Measurements from ENCODE around the gene SART3. TPM values are rescaled to one million over a fixed set of nuclear protein-coding genes. Genes with fewer than 3 reads are reported as not detected.

The SART3 gene
- total and polyA plus RNA-seq, 2 of the 13 experiments (the other 11 are each of a cell fraction or from before 2014, with no cell fraction given) = 16.1 to 69.9 TPM

DNA sequence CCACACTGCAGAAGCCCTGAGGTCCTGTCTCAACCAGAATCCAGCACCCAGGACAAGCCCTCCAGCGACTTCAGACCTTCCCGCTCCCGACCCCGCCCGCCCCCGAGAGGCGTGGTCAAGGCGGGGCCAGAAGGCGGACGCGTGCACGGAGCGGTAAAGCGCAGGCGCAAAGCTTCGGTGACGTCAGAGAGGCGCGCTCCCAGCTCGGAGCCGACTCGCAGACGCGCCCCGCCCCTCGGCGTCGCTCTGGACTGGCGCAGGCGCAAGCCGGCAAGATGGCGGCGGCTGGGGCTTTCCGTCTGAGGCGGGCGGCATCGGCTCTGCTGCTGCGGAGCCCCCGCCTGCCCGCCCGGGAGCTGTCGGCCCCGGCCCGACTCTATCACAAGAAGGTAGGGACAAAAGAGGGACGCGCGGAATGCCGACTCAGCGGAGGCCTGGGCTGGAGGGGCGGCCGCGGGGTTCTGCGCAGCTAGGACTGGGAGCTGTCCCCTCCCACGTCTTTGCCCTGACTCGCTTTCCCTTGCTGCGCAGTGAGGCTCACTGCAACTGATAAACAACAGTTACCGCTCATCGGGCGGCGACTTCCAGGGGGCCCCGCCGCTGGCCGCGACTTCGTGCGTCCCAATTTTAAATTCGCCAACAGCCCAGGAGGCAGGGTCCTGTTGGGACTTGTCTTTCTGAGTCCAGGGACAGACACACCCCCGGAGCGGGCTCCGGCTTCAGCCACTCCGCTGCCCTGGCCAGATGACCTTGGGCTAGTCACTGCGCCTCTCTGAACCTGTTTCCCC lies 1.6 kb upstream of the SART3 start, which contains the start of gene ISCU (continued):
- TF ChIP-seq ZNF7 (CRISPR knock-in tag; IDR thresholded peaks at IDR 0.05) (no peak), LCORL (IDR thresholded peaks at IDR 0.05) (no peak), LCORL (CRISPR knock-in tag; IDR thresholded peaks at IDR 0.05) (0 out of 2 replicates have a peak, but pooled peaks have one; percentile 48), MED1 (CRISPR knock-in tag; IDR thresholded peaks at IDR 0.05) (peak; percentile 69), E2F5 (CRISPR knock-in tag; conservative IDR thresholded peaks at IDR 0.05) (peak; percentile 95), HMG20A (CRISPR knock-in tag; IDR thresholded peaks at IDR 0.05; ENCODE audit: borderline replicate concordance) (no peak), RELA (CRISPR knock-in tag; IDR thresholded peaks at IDR 0.05) (no peak), IKZF1 (IDR thresholded peaks at IDR 0.05) (no peak), ESRRA (CRISPR knock-in tag; IDR thresholded peaks at IDR 0.05; ENCODE audit: low read depth) (no peak), MBD4 (IDR thresholded peaks at IDR 0.05; ENCODE audit: borderline replicate concordance, low read length) (no peak), ZBTB8A (CRISPR knock-in tag; IDR thresholded peaks at IDR 0.05; ENCODE audit: borderline replicate concordance, low read depth) (no peak), KDM5A (IDR thresholded peaks at IDR 0.05; ENCODE audit: borderline replicate concordance, low read length) (peak; percentile 71; the same call in 1 of the 2 replicates), RBM22 (optimal IDR thresholded peaks at IDR 0.05; ENCODE audit: low read length) (no peak), TAF15 (IDR thresholded peaks at IDR 0.05; ENCODE audit: low read depth, low read length, poor library complexity, severe bottlenecking) (no peak), XBP1 (CRISPR knock-in tag; IDR thresholded peaks at IDR 0.05) (no peak), HES4 (CRISPR knock-in tag; IDR thresholded peaks at IDR 0.05; ENCODE audit: borderline replicate concordance) (peak; percentile 74), ARID2 (CRISPR knock-in tag; IDR thresholded peaks at IDR 0.05; ENCODE audit: borderline replicate concordance) (0 out of 2 replicates have a peak, but pooled peaks have one; percentile 63), ZFP36L2 (CRISPR knock-in tag; IDR thresholded peaks at IDR 0.05) (peak; percentile 41; the same call in 1 of the 2 replicates), ZBTB26 (CRISPR knock-in tag; IDR thresholded peaks at IDR 0.05; ENCODE audit: borderline replicate concordance) (peak; percentile 59; the same call in 1 of the 2 replicates), TEAD2 (CRISPR knock-in tag; IDR thresholded peaks at IDR 0.05) (no peak)
- TF ChIP-seq, protein P1, sequence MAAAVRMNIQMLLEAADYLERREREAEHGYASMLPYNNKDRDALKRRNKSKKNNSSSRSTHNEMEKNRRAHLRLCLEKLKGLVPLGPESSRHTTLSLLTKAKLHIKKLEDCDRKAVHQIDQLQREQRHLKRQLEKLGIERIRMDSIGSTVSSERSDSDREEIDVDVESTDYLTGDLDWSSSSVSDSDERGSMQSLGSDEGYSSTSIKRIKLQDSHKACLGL (CRISPR knock-in tag; IDR thresholded peaks at IDR 0.05) = peak; percentile 49; the same call in 1 of the 2 replicates
- TF ChIP-seq, protein P2, sequence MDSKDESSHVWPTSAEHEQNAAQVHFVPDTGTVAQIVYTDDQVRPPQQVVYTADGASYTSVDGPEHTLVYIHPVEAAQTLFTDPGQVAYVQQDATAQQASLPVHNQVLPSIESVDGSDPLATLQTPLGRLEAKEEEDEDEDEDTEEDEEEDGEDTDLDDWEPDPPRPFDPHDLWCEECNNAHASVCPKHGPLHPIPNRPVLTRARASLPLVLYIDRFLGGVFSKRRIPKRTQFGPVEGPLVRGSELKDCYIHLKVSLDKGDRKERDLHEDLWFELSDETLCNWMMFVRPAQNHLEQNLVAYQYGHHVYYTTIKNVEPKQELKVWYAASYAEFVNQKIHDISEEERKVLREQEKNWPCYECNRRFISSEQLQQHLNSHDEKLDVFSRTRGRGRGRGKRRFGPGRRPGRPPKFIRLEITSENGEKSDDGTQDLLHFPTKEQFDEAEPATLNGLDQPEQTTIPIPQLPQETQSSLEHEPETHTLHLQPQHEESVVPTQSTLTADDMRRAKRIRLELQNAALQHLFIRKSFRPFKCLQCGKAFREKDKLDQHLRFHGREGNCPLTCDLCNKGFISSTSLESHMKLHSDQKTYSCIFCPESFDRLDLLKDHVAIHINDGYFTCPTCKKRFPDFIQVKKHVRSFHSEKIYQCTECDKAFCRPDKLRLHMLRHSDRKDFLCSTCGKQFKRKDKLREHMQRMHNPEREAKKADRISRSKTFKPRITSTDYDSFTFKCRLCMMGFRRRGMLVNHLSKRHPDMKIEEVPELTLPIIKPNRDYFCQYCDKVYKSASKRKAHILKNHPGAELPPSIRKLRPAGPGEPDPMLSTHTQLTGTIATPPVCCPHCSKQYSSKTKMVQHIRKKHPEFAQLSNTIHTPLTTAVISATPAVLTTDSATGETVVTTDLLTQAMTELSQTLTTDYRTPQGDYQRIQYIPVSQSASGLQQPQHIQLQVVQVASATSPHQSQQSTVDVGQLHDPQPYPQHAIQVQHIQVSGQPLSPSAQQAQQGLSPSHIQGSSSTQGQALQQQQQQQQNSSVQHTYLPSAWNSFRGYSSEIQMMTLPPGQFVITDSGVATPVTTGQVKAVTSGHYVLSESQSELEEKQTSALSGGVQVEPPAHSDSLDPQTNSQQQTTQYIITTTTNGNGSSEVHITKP (CRISPR knock-in tag; IDR thresholded peaks at IDR 0.05; ENCODE audit: low read depth) = no peak

Measured in HepG2 (cell line).